ENCODE data around the gene CRADD. TPM values are rescaled to one million over a fixed set of nuclear protein-coding genes. Genes with fewer than 3 reads are reported as not detected.

The CRADD gene
- total and polyA plus RNA-seq, 4 donors: 6.3 to 28.9 (median 16.6) TPM

GRCh38 chr12:93671044-93671443 is 6.1 kb upstream of the CRADD start:
- H3K4me1 ChIP-seq (ENCODE audit: control insufficient read depth in 5 of 5, insufficient read depth in 5 of 5, low read length in 5 of 5): no peaks in the 10 kb centered on the region
- DNase-seq (no peak), ATAC-seq (ENCODE audit: insufficient read depth, low FRiP score) (no peak)
- no peak overlapping the region for H3K4me3 ChIP-seq
- no peak for TF ChIP-seq CTCF (IDR thresholded peaks at IDR 0.05; ENCODE audit: control extremely low read depth, extremely low read depth)
- no peak overlapping the region for H3K27ac ChIP-seq (ENCODE audit: low read depth in 1 of 2, low read length in 1 of 2)
- H3K27me3 ChIP-seq (ENCODE audit: control insufficient read depth in 3 of 3, insufficient read depth in 3 of 3, low read length in 2 of 3): no peaks in the 10 kb centered on the region
- WGBS, 2 donors: 78 to 95% methylated on average over 3 of the region's 3 CpGs
- H3K9ac ChIP-seq (ENCODE audit: insufficient read depth in 1 of 2, low read length in 2 of 2): no peak overlapping the region
- no peaks in the 10 kb centered on the region for H3K36me3 ChIP-seq (ENCODE audit: control insufficient read depth in 4 of 4, insufficient read depth in 4 of 4, low read length in 4 of 4)
- H3K9me3 ChIP-seq (ENCODE audit: control insufficient read depth in 4 of 4, insufficient read depth in 3 of 4, low read length in 3 of 4): peaks cover 0 to 2% (median 0%) of the 10 kb centered on the region in 4 donors

- no peak for DNase-seq
- Histone ChIP-seq H3K27me3 (ENCODE audit: control insufficient read depth in 3 of 3, insufficient read depth in 3 of 3, low read length in 2 of 3) (no peaks in the 10 kb centered on the region), H3K4me1 (ENCODE audit: control insufficient read depth in 5 of 5, insufficient read depth in 5 of 5, low read length in 5 of 5) (peaks cover 0 to 4% (median 0%) of the 10 kb centered on the region in 5 donors), H3K36me3 (ENCODE audit: control insufficient read depth in 4 of 4, insufficient read depth in 4 of 4, low read length in 4 of 4) (no peaks in the 10 kb centered on the region), H3K4me3 (no peak overlapping the region), H3K9ac (ENCODE audit: insufficient read depth in 1 of 2, low read length in 2 of 2) (no peak overlapping the region), H3K27ac (ENCODE audit: low read depth in 1 of 2, low read length in 1 of 2) (no peak overlapping the region), H3K9me3 (ENCODE audit: control insufficient read depth in 4 of 4, insufficient read depth in 3 of 4, low read length in 3 of 4) (peaks cover 0 to 2% (median 0%) of the 10 kb centered on the region in 4 donors)
- no peak for TF ChIP-seq CTCF (IDR thresholded peaks at IDR 0.05; ENCODE audit: control extremely low read depth, extremely low read depth)
- no peak for ATAC-seq (ENCODE audit: insufficient read depth, low FRiP score)
- WGBS, 2 donors: 26 to 48% methylated on average over 1 of the region's 1 CpG
These were observed 4.1 kb upstream of the CRADD start for GRCh38 chr12:93673084-93673483.

GRCh38 chr12:93674386-93674785 is 2.8 kb upstream of the CRADD start:
- no peaks in the 10 kb centered on the region for H3K27me3 ChIP-seq (ENCODE audit: control insufficient read depth in 3 of 3, insufficient read depth in 3 of 3, low read length in 2 of 3)
- H3K9ac ChIP-seq (ENCODE audit: insufficient read depth in 1 of 2, low read length in 2 of 2): no peak overlapping the region
- 89 to 97% methylated on average over 6 of the region's 6 CpGs for WGBS, 2 donors

More at GRCh38 chr12:93674386-93674785, 2.8 kb upstream of the CRADD start:
- Histone ChIP-seq H3K27ac (ENCODE audit: low read depth in 1 of 2, low read length in 1 of 2) (no peak overlapping the region), H3K36me3 (ENCODE audit: control insufficient read depth in 4 of 4, insufficient read depth in 4 of 4, low read length in 4 of 4) (peaks cover 0 to 3% (median 0%) of the 10 kb centered on the region in 4 donors), H3K4me3 (no peak overlapping the region), H3K4me1 (ENCODE audit: control insufficient read depth in 5 of 5, insufficient read depth in 5 of 5, low read length in 5 of 5) (peaks cover 0 to 9% (median 3%) of the 10 kb centered on the region in 5 donors), H3K9me3 (ENCODE audit: control insufficient read depth in 4 of 4, insufficient read depth in 3 of 4, low read length in 3 of 4) (peaks cover 0 to 2% (median 0%) of the 10 kb centered on the region in 4 donors)
- TF ChIP-seq CTCF (IDR thresholded peaks at IDR 0.05; ENCODE audit: control extremely low read depth, extremely low read depth): no peak
- DNase-seq (no peak), ATAC-seq (ENCODE audit: insufficient read depth, low FRiP score) (no peak)

Data from lung (tissue), 12 donors.